ENCODE data around the gene ULK3.
A peak's percentile ranks its signal among the peaks of the same experiment; 100 is the strongest.
"Not testable (repeated sequence)": the region's sequence is repeated elsewhere in the genome, so short reads cannot be mapped to it uniquely, and the experiment has no call there.

Gene ULK3, protein sequence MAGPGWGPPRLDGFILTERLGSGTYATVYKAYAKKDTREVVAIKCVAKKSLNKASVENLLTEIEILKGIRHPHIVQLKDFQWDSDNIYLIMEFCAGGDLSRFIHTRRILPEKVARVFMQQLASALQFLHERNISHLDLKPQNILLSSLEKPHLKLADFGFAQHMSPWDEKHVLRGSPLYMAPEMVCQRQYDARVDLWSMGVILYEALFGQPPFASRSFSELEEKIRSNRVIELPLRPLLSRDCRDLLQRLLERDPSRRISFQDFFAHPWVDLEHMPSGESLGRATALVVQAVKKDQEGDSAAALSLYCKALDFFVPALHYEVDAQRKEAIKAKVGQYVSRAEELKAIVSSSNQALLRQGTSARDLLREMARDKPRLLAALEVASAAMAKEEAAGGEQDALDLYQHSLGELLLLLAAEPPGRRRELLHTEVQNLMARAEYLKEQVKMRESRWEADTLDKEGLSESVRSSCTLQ

DNA sequence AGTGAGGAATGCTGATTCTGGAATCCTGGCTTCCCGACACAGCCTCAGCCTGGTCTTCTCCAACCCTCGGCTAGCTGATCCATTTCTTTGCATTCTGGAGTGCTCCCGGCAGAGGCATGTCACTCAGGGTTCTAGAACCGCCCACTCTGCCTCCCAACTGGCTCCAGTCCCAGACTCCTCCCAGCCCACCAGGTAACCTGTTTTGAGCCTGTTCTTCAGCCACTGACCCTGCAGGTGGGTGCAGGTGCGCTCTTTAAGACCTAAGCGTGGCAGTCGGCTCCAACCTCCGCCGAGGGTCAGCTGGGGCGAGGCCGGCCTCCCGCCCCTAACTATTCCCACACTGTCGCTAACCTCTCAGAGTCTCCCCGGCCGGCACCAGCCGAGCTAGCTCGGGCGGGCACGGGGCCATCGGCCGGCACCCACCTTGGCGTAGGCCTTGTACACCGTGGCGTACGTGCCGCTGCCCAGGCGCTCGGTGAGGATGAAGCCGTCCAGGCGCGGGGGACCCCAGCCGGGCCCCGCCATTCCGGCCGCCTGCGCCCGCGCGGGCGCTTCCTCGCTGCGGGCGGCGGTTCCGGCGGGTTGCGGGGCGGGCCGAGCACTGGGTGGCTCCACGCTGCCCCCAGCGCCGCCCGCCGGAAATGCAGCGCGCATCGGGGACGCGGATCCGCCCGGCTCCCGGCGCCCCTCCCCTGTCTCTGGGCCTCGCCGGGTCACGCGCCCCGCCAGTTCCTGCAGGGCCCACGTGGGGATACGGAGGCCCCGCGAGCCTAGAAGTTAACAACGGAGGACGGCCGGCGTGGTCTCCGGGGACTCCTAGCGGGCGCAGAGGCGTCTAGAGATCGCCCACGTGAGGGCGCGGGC, at the start of gene ULK3:
Gene ULK3, minus strand, starts transcription at position 576 of the 864 bp plus-strand sequence. Its CDS starts 51 bp downstream, at position 525.
- peak; percentile 85 to 94 for DNase-seq

DNA sequence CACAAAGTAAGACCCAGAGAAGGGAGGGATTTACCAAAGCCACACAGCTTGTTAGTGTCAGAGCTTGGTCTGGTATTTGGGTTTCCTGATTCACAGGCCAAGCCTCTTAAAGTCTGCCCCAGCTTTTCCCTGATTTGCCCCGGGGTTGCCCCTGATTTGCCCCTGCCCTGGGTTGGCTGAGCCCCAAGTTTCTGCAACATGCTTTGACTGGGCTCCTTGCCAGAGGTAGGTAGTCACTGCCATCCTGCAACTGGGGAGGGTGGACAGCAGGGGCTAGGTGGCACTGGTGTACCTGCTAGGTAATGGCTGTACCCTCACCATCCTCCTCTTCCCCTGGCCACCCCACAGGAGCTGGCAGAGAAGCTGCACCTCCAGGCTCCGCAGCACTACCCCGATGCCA, 49.4 kb upstream of the ULK3 start:
- peak in 1 of 2 experiments; percentile 12 for DNase-seq

DNA sequence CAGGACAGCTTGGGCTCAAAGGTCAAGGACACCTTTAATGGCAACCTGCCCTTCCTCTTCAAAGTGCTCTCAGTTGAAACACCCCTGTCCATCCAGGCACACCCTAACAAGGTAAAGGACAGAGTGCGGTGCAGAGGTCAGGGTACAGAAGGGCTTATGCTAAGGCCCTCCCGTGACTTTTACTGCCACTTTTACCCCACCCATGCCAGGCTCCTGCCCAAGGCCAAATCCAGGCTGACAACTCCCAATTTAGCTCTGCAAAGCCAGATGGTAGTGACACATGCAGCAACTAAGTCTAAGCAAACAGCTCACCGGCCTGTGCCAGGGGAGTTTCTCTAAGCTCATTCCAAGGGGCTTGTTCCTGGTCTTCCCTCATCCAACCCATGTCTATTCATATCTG, 48.5 kb upstream of the ULK3 start:
- DNase-seq, result no peak

DNA sequence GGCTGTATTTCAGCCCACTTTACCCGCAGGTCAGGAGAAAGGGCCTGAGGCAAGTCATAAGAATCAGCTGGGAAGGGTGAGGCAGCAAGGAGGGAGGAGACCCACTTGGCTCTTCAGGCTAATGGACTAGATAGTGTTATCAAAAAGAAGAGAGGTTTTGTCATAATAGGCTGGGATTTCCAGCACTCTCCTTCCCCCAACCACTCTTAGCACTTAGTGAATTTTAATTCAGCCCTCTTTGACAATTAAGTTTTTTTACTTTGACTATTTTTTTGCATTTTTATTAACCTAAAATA, 47.7 kb upstream of the ULK3 start:
- no peak for DNase-seq

DNA sequence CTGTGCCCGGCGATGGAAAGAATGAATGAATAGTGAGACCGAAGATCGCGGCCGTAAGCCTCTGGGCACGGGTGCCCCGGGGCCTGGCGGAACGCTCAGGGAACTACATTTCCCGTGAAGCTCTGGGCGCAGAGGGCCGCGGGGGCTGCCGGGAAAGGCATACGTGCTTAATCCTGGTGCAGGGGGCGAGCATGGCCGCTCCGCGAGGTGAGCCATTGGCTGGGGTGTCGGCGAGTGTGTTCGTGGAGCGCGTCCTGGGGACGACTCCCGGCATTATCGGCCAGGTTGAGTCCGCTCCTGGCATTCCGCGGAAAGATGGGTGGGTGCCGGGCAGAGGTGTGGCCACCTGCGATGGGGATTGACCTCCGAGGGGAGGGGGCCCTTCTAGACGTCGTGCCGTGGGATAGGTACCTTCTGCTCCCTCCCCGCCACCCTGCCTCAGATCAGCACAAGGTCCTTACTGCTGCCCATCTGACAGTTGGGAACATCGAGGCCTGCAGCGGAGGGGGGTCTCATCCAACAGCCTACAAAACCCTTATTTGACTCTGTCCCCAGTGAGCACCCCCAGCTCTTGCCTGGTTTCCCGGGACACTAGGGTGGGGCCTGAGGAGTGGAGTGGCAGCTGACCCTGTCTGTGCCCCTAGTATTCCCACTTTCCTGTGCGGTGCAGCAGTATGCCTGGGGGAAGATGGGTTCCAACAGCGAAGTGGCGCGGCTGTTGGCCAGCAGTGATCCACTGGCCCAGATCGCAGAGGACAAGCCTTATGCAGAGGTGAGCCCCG, 47.1 kb upstream of the ULK3 start, which contains the start of gene MPI:
Gene MPI, plus strand, starts transcription at position 160 of the 782 bp plus-strand sequence. Its CDS starts 32 bp downstream, at position 192.
- DNase-seq, result peak; percentile 79 to 82

DNA sequence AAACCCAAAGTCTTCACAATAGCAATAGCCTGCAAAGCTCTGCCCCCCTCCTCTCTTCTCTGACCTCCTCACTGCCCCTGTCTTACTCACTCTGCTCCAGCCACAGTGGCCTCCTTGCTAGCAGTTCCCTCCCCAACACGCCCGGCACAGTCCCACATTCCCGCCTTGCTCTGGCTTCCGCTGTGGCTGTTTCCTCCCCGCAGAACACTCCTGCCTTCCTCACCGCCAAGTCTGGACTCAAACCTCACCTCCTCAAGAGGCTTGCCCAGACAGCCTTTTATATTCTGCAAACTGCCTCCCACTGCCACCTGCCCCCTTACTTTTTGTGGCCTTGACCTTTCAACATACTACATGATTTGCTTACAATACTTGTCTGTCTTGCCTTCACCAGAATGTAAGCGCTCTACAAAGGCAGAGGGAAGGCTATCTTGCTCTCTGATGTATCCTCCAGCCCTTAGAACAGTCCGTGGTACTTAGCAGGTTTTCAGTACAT, 46.5 kb upstream of the ULK3 start:
- DNase-seq, result peak in 1 of 2 experiments; percentile 11

DNA sequence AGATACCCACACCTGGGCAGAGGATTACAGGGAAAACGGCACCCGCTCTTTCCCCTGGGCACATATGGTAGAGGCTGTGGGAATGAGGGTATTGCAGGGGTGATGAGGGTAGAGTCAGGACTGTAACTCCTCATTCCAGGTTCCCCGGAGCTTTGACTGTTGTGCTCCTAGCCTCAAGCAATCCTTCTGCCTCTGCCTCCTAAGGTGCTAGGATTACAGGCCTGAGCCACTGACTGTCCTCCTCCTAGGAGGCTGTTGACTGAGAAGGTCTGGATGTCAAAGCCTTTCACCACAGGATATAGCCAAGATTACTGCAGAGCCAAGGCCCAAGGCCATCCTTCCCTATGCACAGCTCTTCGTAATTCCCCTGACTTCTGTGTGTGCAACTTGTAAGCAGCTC, 45.8 kb upstream of the ULK3 start:
- no peak for DNase-seq

DNA sequence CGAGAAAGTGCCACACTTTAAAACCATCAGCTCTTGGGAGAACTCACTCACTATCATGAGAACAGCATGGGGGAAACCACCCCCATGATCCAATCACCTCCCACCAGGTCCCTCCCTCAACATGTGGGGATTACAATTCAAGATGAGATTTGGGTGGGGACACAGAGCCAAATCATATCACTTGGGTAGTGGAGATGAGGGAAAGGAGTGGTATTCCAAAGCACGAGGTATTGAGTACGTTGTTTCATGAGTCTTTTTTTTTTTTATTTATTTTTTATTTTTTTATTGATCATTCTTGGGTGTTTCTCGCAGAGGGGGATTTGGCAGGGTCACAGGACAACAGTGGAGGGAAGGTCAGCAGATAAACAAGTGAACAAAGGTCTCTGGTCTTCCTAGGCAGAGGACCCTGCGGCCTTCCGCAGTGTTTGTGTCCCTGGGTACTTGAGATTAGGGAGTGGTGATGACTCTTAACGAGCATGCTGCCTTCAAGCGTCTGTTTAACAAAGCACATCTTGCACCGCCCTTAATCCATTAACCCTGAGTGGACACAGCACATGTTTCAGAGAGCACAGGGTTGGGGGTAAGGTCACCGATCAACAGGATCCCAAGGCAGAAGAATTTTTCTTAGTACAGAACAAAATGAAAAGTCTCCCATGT, 44.7 kb upstream of the ULK3 start:
- not testable (repeated sequence) for DNase-seq

DNA sequence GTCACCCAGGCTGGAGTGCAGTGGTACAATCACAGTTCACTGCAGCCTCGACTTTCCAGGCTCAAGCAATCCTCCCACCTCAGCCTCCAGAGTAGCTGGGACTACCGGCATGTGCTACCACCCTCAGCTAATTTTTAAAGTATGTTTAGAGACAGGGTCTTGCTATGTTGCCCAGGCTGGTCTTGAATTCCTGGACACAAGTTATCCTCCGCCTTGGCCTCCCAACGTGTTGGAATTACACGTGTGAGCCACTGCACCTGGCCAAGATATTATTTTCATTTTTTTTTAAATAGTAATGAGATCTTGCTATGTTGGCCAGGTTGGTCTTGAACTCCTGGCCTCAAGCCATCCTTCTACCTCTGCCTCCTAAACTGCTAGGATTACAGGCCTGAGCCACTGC, 42.5 kb upstream of the ULK3 start:
- DNase-seq, result no peak

DNA sequence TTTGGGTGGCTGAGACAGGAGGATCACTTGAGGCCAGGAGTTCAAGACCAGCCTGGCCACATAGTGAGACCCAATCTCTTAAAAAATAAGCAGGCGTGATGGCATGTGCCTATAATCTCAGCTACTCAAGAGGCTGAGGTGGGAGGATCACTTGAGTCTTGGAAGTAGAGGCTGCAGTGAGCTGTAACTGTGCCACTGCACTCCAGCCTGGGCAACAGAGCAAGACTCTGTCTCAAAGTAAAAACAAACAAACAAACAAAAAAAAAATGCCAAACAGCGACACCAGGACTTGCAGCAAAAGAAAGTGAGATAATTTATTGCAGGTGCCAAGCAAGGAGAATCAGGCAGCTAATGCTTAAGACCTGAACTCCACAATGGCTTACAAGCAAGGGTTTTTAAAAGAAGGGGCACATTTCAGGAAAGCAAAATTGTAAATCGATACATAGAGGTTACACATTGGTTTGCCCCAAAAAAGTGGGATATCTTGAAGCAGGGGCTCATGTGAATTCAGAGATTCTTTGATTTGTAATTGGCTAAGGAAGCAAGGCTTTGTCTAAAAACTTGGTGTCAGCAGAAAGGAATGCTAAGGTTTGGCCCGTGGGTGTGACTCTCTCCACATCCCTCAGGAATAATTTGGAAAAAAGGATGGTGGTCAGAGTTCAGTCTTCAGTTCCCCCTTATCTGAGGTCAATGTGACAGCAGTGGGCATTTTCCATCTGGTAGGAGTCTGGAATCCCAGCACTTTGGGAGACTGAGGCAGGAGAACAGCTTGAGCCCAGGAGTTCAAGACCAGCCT, 41.7 kb upstream of the ULK3 start:
- DNase-seq, result no peak

DNA sequence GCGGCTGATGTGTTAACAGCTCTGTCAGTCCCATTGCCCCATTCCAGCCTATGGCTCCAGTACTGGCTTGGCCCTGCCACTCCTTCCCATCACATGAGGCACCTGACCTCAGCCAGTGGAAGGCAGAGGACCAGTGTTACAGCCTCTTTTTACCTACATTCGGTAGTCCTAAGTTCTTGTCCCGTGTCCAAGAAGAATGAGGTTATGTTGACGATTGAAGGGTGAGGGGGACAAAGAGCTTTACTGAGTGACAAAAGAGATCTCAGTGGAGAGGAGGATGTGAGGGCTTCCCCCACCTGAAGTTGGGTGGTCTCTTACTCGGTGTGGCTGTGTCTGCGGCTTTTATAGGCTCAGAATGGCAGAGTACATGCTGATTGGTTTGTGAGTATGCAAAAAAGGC, 39.6 kb upstream of the ULK3 start:
- no peak for DNase-seq

DNA sequence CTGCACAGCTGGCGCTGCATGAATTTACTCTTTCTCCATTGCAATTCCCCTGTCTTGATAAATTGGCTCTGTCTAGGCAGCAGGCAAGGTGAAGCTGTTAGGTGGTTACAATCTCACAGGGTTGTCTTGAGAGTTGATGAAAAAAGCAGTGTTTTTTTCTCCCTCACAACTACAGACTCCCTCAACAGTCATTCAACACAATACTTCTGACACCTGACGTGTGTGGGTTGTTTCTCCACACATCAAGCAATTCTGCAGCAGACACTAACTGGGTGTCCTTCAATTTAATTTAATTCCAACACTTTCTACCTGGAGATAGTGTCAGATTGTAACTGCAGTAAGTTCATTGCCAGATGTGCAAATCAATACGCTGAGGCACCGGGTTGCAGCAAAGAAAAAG, 35.3 kb upstream of the ULK3 start:
- no peak for DNase-seq

DNA sequence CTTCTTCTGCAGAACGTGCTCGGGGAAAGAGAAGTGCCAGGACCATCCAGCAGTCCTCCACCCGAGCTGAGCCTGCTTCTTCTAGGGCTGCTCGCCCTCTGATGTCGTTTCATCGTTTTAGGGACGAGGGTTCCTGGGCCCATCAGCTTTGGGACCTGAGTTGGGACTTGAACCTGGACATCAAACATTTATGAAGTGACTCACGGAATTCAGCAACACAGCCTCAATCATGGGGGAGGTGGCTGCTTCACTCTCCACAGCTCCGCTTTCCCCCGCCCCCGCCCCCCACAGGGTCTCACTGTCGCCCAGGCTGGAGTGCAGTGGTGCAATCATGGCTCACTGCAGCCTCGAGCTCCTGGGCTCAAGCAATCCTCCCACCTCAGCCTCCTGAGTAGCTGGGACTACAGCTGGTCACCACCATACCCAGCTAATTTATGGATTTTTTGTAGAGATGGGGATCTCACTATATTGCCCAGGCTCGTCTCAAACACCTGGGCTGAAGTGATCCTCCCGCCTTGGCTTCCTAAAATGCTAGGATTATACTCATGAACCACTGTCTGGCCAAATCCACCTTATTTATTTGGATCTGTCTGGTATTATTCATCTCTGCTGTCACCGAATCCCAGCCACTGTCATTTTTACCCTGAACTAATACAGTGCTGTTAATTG, 30.9 kb upstream of the ULK3 start:
- DNase-seq, result peak in 1 of 2 experiments; percentile 21

DNA sequence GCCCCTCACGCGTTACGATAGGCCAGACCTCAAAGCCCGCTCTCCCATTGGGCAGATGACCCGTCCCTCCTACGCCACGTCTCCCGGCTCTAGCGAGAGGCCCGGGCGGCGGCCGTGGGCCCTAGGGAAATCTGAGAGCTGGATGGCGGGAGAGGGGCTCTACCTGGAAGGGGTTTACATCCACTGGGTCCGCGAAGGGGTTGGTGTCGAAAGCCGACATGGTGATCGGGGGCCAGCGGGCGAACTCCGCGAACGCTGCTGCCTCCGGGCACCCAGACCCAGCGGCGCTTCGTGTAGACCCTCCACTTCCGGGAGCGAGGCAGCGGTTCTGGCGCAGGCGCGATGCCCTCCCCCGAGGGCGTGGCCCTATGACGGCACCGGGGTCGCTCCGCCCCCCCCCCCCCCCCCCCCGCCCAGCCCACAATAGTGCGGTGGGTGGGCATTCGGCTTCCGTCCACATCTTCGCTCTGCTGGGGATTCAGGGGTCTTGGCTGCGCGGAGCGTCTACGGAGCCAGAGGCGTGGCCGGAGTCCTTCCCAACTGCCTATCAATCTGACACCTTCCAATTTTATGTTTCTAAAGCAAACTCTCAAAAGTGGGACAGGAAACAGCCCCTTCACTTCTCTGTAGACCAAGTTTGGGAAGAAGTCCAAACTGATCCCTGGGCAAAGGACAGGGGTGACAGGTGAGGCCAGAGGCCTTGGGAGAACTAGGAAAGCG, 30.2 kb upstream of the ULK3 start, which contains the start of gene SCAMP2:
Gene SCAMP2, minus strand, starts transcription at position 330 of the 720 bp plus-strand sequence. Its CDS starts 110 bp downstream, at position 220.
- DNase-seq, result peak; percentile 91 to 92

DNA sequence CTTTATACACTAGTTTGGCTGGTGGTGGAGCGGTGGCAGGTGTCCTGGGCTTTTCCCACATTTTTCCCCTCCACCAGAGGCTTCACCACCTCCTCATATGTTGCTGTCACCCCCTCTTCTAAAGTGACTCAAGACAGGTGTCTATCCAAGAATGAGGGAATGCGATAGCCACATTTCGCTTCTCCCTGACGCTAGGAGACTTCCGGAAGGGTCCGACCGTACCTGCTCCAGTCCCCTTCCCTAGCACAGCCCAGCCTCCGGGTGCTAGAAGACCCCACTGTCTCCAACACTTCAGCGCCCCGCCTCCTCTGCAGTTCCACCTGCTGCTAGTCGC, 29.7 kb upstream of the ULK3 start:
- DNase-seq, result no peak

DNA sequence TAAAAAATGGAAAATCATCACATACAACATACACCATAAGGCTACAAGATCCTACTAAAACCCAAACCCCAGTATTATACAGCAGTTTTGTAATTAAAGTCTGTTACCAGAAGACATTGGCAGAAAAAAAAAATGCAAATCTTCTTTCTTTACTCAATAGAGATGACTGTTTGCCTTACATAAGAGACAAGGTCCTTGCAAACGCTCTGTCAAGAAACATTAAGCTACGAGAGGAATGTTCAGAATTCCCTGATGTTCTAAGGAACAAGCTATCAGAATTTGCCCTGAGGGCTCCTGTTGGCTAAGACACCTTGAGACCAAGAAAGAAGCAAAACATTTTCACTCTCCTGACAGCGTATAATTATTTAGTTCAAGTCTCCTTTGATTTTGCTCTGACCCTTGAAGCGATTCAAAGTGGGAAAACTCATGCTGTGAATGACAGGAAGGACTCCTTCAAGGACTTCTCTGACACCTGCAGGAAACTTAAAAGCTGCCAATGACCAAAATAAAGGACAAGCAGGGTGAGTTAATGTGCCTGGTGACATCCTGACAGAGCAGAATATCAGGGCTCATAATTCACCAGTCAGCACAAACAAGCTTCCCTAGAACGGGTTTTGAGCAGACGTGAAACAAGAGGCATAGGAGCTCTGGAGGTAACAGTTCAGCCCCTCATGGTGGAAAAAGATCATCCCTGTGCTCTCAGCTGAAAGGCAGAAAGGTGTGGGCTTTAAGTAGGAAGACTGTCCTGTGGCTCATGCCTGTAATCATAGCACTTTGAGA, 27.7 kb upstream of the ULK3 start:
- DNase-seq, result no peak

DNA sequence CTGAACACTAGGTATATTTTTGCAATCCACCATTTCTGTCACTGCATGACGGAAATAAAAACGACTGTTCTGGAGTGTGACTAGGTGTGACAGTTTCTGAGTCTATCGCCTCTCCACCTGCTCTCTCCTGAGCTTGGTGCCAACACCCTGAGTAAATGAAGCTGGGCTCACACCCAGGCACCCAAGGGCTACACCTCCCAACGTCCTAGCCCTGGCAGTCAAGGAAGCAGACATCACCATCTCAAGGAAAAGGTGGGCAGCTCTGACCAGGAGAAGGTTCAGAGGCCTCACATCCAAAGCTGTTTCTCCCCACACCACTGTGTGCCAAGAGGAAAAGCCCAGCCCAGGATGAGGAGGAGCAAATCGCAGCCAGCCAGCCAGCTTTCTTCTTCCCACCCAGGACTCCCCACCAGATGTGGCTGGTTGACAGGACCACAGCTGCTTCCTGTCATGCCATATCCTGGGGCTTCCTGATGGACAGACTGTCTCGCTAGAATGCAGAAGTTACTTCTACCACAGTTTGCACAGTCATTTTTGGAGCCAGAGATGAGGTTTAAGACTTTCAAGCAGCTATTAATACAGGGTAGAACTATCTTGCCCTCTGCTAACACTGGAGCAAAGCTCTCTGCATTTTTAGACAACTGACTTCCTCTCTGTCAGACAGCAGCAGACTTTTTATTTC, 26.9 kb upstream of the ULK3 start:
- no peak for DNase-seq

DNA sequence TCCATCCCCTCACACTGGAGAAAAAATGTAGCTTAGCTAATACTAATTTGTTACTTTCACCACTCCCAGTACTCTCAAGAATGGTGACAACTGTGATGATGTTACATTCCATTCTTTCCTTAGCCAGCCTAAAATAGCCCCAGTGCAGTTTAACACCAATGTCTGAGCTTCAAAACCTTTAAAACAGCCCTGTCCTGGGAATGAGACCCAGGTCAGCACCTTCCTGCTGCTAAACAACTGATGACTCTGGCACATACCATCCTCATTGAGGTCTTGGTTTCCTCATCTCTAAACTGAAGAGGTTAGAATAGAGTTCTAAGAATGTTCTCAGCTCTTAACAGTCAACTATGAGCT, 26.4 kb upstream of the ULK3 start:
- no peak for DNase-seq

DNA sequence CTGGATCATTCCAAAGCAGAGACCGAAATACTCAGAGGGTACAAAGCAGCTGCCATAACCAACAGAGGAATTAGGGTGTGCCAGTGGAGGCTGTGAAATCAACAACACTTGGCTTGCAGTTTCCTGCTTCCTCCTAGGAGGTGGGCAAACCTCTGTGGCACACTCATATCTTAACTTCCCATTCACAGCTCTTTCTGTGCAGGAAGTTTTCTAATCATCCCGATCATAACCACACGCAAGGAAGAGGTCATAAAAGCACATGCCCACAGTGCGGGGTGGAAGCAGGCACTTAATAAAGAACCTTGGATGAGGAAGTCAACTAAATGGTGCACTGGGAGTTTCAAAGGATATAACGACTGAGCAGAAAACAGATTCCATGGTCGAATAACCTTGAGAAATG, 25.1 kb upstream of the ULK3 start:
- DNase-seq, result no peak
